Measurements from ENCODE around the gene TBL1XR1.

Gene TBL1XR1

GRCh38 chr3:177126015-177126773 is 71.1 kb downstream of the TBL1XR1 start:
- H3K27ac ChIP-seq (ENCODE audit: low read depth, low read length, severe bottlenecking), result no peak overlapping the region
- 50 to 70% methylated on average over 1 to 2 of the region's 3 CpGs for WGBS, 2 experiments (ENCODE audit: insufficient coverage in 2 of 2)

GRCh38 chr3:177124882-177125281 is 72.4 kb downstream of the TBL1XR1 start:
- H3K27ac ChIP-seq (ENCODE audit: low read depth, low read length, severe bottlenecking), result no peak overlapping the region
- peaks cover 9% of the 10 kb centered on the region for H3K4me1 ChIP-seq (ENCODE audit: control insufficient read depth, insufficient read depth, low read length, poor library complexity, severe bottlenecking)
- 80% methylated on average over 1 of the region's 1 CpG for WGBS, 2 experiments (ENCODE audit: insufficient coverage in 2 of 2)
- H3K4me3 ChIP-seq (ENCODE audit: extremely low read depth, insufficient read depth, low read length, poor library complexity, severe bottlenecking), result no peak overlapping the region
- no peaks in the 10 kb centered on the region for H3K9me3 ChIP-seq (ENCODE audit: control insufficient read depth, low read length)
- peaks cover 23% of the 10 kb centered on the region for H3K36me3 ChIP-seq (ENCODE audit: control insufficient read depth, insufficient read depth, low read length)

More at GRCh38 chr3:177126015-177126773, 71.1 kb downstream of the TBL1XR1 start:
- H3K36me3 ChIP-seq (ENCODE audit: control insufficient read depth, insufficient read depth, low read length), result peaks cover 30% of the 10 kb centered on the region
- no peaks in the 10 kb centered on the region for H3K9me3 ChIP-seq (ENCODE audit: control insufficient read depth, low read length)
- peaks cover 9% of the 10 kb centered on the region for H3K4me1 ChIP-seq (ENCODE audit: control insufficient read depth, insufficient read depth, low read length, poor library complexity, severe bottlenecking)
- H3K4me3 ChIP-seq (ENCODE audit: extremely low read depth, insufficient read depth, low read length, poor library complexity, severe bottlenecking), result no peak overlapping the region

- no peak overlapping the region for H3K27ac ChIP-seq (ENCODE audit: low read depth, low read length, severe bottlenecking)
- H3K4me3 ChIP-seq (ENCODE audit: extremely low read depth, insufficient read depth, low read length, poor library complexity, severe bottlenecking), result no peak overlapping the region
- H3K9me3 ChIP-seq (ENCODE audit: control insufficient read depth, low read length), result no peaks in the 10 kb centered on the region
- no CpG with 5 or more reads among the region's 2 CpGs for WGBS, 2 experiments (ENCODE audit: insufficient coverage in 2 of 2)
- peaks cover 9% of the 10 kb centered on the region for H3K4me1 ChIP-seq (ENCODE audit: control insufficient read depth, insufficient read depth, low read length, poor library complexity, severe bottlenecking)
- peaks cover 15% of the 10 kb centered on the region for H3K36me3 ChIP-seq (ENCODE audit: control insufficient read depth, insufficient read depth, low read length)
These were observed 73.5 kb downstream of the TBL1XR1 start for GRCh38 chr3:177123822-177124221.

GRCh38 chr3:177122183-177122856 is 75.0 kb downstream of the TBL1XR1 start:
- 84 to 85% methylated on average over 2 to 3 of the region's 4 CpGs for WGBS, 2 experiments (ENCODE audit: insufficient coverage in 2 of 2)

GRCh38 chr3:177119829-177120228 is 77.5 kb downstream of the TBL1XR1 start:
- H3K4me3 ChIP-seq (ENCODE audit: extremely low read depth, insufficient read depth, low read length, poor library complexity, severe bottlenecking), result no peak overlapping the region
- 97 to 100% methylated on average over 3 of the region's 3 CpGs for whole genome bisulfite sequencing, 2 experiments (ENCODE audit: insufficient coverage in 2 of 2)
- H3K4me1 ChIP-seq (ENCODE audit: control insufficient read depth, insufficient read depth, low read length, poor library complexity, severe bottlenecking), result peaks cover 15% of the 10 kb centered on the region
- peaks cover 19% of the 10 kb centered on the region for H3K36me3 ChIP-seq (ENCODE audit: control insufficient read depth, insufficient read depth, low read length)
- no peaks in the 10 kb centered on the region for H3K9me3 ChIP-seq (ENCODE audit: control insufficient read depth, low read length)
- H3K27ac ChIP-seq (ENCODE audit: low read depth, low read length, severe bottlenecking), result no peak overlapping the region

More at GRCh38 chr3:177122183-177122856, 75.0 kb downstream of the TBL1XR1 start:
- H3K4me1 ChIP-seq (ENCODE audit: control insufficient read depth, insufficient read depth, low read length, poor library complexity, severe bottlenecking), result peaks cover 9% of the 10 kb centered on the region
- no peaks in the 10 kb centered on the region for H3K9me3 ChIP-seq (ENCODE audit: control insufficient read depth, low read length)
- H3K4me3 ChIP-seq (ENCODE audit: extremely low read depth, insufficient read depth, low read length, poor library complexity, severe bottlenecking), result no peak overlapping the region
- H3K27ac ChIP-seq (ENCODE audit: low read depth, low read length, severe bottlenecking), result no peak overlapping the region
- peaks cover 8% of the 10 kb centered on the region for H3K36me3 ChIP-seq (ENCODE audit: control insufficient read depth, insufficient read depth, low read length)

- H3K9me3 ChIP-seq (ENCODE audit: control insufficient read depth, low read length), result no peaks in the 10 kb centered on the region
- 86% methylated on average over 1 of the region's 3 CpGs; no CpG with 5 or more reads in 1 of the 2 experiments for WGBS, 2 experiments (ENCODE audit: insufficient coverage in 2 of 2)
- peaks cover 24% of the 10 kb centered on the region for H3K4me1 ChIP-seq (ENCODE audit: control insufficient read depth, insufficient read depth, low read length, poor library complexity, severe bottlenecking)
- no peak overlapping the region for H3K27ac ChIP-seq (ENCODE audit: low read depth, low read length, severe bottlenecking)
- peaks cover 21% of the 10 kb centered on the region for H3K36me3 ChIP-seq (ENCODE audit: control insufficient read depth, insufficient read depth, low read length)
- H3K4me3 ChIP-seq (ENCODE audit: extremely low read depth, insufficient read depth, low read length, poor library complexity, severe bottlenecking), result no peak overlapping the region
These were observed 83.0 kb downstream of the TBL1XR1 start for GRCh38 chr3:177114253-177114652.

GRCh38 chr3:177111541-177111949 is 85.7 kb downstream of the TBL1XR1 start:
- Histone ChIP-seq H3K9me3 (ENCODE audit: control insufficient read depth, low read length) (no peaks in the 10 kb centered on the region), H3K4me3 (ENCODE audit: extremely low read depth, insufficient read depth, low read length, poor library complexity, severe bottlenecking) (no peak overlapping the region), H3K36me3 (ENCODE audit: control insufficient read depth, insufficient read depth, low read length) (peaks cover 18% of the 10 kb centered on the region), H3K4me1 (ENCODE audit: control insufficient read depth, insufficient read depth, low read length, poor library complexity, severe bottlenecking) (peaks cover 21% of the 10 kb centered on the region), H3K27ac (ENCODE audit: low read depth, low read length, severe bottlenecking) (no peak overlapping the region)
- 98 to 100% methylated on average over 3 to 4 of the region's 4 CpGs for WGBS, 2 experiments (ENCODE audit: insufficient coverage in 2 of 2)

- Histone ChIP-seq H3K4me3 (ENCODE audit: extremely low read depth, insufficient read depth, low read length, poor library complexity, severe bottlenecking) (no peak overlapping the region), H3K36me3 (ENCODE audit: control insufficient read depth, insufficient read depth, low read length) (peaks cover 18% of the 10 kb centered on the region), H3K4me1 (ENCODE audit: control insufficient read depth, insufficient read depth, low read length, poor library complexity, severe bottlenecking) (peaks cover 20% of the 10 kb centered on the region), H3K27ac (ENCODE audit: low read depth, low read length, severe bottlenecking) (no peak overlapping the region), H3K9me3 (ENCODE audit: control insufficient read depth, low read length) (no peaks in the 10 kb centered on the region)
- 96 to 100% methylated on average over 2 of the region's 3 CpGs for WGBS, 2 experiments (ENCODE audit: insufficient coverage in 2 of 2)
These were observed 86.4 kb downstream of the TBL1XR1 start for GRCh38 chr3:177110895-177111294.

GRCh38 chr3:177110386-177110785 is 86.9 kb downstream of the TBL1XR1 start:
- 100% methylated on average over 1 of the region's 2 CpGs; no CpG with 5 or more reads in 1 of the 2 experiments for WGBS, 2 experiments (ENCODE audit: insufficient coverage in 2 of 2)
- Histone ChIP-seq H3K4me3 (ENCODE audit: extremely low read depth, insufficient read depth, low read length, poor library complexity, severe bottlenecking) (no peak overlapping the region), H3K36me3 (ENCODE audit: control insufficient read depth, insufficient read depth, low read length) (peaks cover 12% of the 10 kb centered on the region), H3K4me1 (ENCODE audit: control insufficient read depth, insufficient read depth, low read length, poor library complexity, severe bottlenecking) (peaks cover 22% of the 10 kb centered on the region), H3K27ac (ENCODE audit: low read depth, low read length, severe bottlenecking) (no peak overlapping the region), H3K9me3 (ENCODE audit: control insufficient read depth, low read length) (no peaks in the 10 kb centered on the region)

- WGBS, 2 experiments (ENCODE audit: insufficient coverage in 2 of 2), result 89 to 100% methylated on average over 1 to 4 of the region's 5 CpGs
- Histone ChIP-seq H3K36me3 (ENCODE audit: control insufficient read depth, insufficient read depth, low read length) (peaks cover 10% of the 10 kb centered on the region), H3K27ac (ENCODE audit: low read depth, low read length, severe bottlenecking) (no peak overlapping the region), H3K4me1 (ENCODE audit: control insufficient read depth, insufficient read depth, low read length, poor library complexity, severe bottlenecking) (peaks cover 22% of the 10 kb centered on the region), H3K9me3 (ENCODE audit: control insufficient read depth, low read length) (no peaks in the 10 kb centered on the region), H3K4me3 (ENCODE audit: extremely low read depth, insufficient read depth, low read length, poor library complexity, severe bottlenecking) (no peak overlapping the region)
These were observed 87.5 kb downstream of the TBL1XR1 start for GRCh38 chr3:177109688-177110330.

Measured in mesodermal cell (in vitro differentiated cells).